Motor neuron (in vitro differentiated cells): ENCODE measurements around the gene AFF1. TPM values are rescaled to one million over a fixed set of nuclear protein-coding genes. Genes with fewer than 3 reads are reported as not detected.

Source experiments
- ATAC-seq, 8 experiments: fragments of 200-7000 bp; cut with Tn5 transposase; replicated peaks in 6 of 8; 2 replicates each; pipeline ENCODE4 v1.8.0; 2021; ENCODE audit warnings: mild to moderate bottlenecking in 8 of 8, moderate library complexity in 8 of 8
- H3K27ac ChIP-seq, 2 donors: fragments of 250-450 bp; sonication (Bioruptor Pico); 2 replicates each; pipeline ENCODE4 v1.9.0; 2021; ENCODE audit warnings: antibody characterized with exemption in 2 of 2, mild to moderate bottlenecking in 2 of 2, moderate library complexity in 1 of 2
- H3K4me1 ChIP-seq, 2 donors: fragments of 250-450 bp; sonication (Bioruptor Pico); replicated peaks in 1 of 2; 2 replicates each; pipeline ENCODE4 v1.6.1; 2021; ENCODE audit warnings: antibody characterized with exemption in 2 of 2, mild to moderate bottlenecking in 2 of 2, moderate library complexity in 1 of 2
- H3K4me3 ChIP-seq, 5 donors: fragments of 250-450 bp; sonication (Bioruptor Pico); 2 replicates each; pipeline ENCODE4 v1.9.0; 2021; ENCODE audit warnings: antibody characterized with exemption in 5 of 5, mild to moderate bottlenecking in 5 of 5, moderate library complexity in 4 of 5
- WGBS, 10 experiments: fragments of 450-650 bp; shearing (Covaris generic); methylation state at CpG; one replicate each; pipeline ENCODE4 v1.0.0; 2022; 5-methylcytosine and 5-hydroxymethylcytosine counted together
- in situ Hi-C, 9 experiments: fragments of 400-800 bp; cut with MboI; loops; one replicate each; pipeline ENCODE4 v1.15.0; 2021; ENCODE audit warnings: low sequenced_read_pairs in 9 of 9, low pct_unique_long_range_greater_than_20kb in 2 of 9; ENCODE audit not compliant: unreplicated experiment in 9 of 9
- total RNA-seq, 8 experiments: library from RNA; unstranded; fragments of 300-600 nt; gene quantifications; 2 replicates each; pipeline versions ENCODE4 v1.2.3 to v1.2.4, GENCODE V29; 2022

The AFF1 gene
- total RNA-seq, 8 experiments from 2014 or later = 7.7 to 47.0 (median 15.8) TPM

GRCh38 chr4:86963697-86964096 lies 28.9 kb downstream of the AFF1 start:
- Histone ChIP-seq H3K27ac (no peak overlapping the region), H3K4me3 (no peak overlapping the region), H3K4me1 (peaks cover 29 to 41% of the 10 kb centered on the region in 2 donors)
- 13 to 100% (median 96%) methylated on average over 1 to 2 of the region's 2 CpGs; no CpG with 5 or more reads in 2 of the 10 experiments for WGBS, 10 experiments
- in situ Hi-C loops = no loop called here
- ATAC-seq = no peak

DNA sequence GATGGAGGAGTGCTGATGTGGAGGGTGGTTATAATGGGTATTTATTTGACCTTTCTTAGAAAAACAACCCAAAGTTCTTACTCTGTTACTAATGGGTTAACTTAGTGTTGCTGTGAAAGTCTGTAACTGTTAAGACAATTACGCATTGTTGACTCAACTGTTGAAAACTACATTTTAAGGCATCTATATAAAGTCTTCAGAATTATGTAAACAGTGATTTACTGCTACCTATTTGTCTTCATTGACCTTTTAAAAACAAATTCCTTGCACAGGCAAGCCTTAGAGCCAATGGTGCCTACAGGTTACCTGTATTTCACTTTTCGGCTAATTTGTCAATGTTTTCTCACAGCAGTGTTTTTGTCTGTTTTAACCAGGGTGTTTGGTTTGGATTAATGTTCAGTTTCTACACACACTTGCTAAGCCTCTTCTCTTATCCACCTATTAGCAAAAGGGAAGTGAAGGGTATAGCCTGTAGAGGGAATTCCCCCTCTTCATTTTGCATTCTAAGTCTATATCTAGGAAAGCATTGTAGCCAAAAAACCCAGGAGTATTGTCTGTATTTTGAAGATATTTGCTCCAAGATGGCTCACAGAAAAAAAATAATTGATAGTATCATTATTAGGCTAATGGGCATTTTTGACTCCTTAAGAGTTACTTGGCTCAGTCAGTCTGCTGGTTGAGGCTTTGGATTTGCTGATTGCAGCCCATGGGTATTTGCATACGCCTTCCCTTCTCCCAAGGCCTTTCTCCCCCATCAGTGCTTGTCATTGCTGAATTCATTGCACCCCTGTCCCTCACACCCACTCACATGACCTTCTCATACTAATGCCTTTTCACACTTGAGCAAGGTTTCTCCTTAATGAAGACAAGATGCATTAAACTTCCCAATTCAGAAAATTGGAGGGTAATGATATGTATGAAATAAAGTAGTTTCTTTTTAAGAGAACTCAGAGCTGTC lies 30.5 kb downstream of the AFF1 start:
- Histone ChIP-seq H3K27ac (no peak overlapping the region), H3K4me1 (peaks cover 22 to 34% of the 10 kb centered on the region in 2 donors), H3K4me3 (no peak overlapping the region)
- peak in 2 of 8 experiments; percentile 35 to 38 for ATAC-seq
- in situ Hi-C loops = no loop called here
- WGBS, 10 experiments = 80 to 100% (median 95%) methylated on average over 1 to 3 of the region's 3 CpGs; no CpG with 5 or more reads in 1 of the 10 experiments

GRCh38 chr4:86967073-86967472 lies 32.3 kb downstream of the AFF1 start:
- in situ Hi-C loops = no loop called here
- 88 to 100% (median 100%) methylated on average over 1 to 2 of the region's 2 CpGs; no CpG with 5 or more reads in 2 of the 10 experiments for WGBS, 10 experiments
- no peak for ATAC-seq

GRCh38 chr4:86967798-86968197 lies 33.0 kb downstream of the AFF1 start:
- Histone ChIP-seq H3K4me1 (peaks cover 11 to 13% of the 10 kb centered on the region in 2 donors), H3K4me3 (no peak overlapping the region), H3K27ac (no peak overlapping the region)
- no peak for ATAC-seq
- in situ Hi-C loops = no loop called here
- 70 to 100% (median 100%) methylated on average over 1 to 2 of the region's 2 CpGs; no CpG with 5 or more reads in 1 of the 10 experiments for WGBS, 10 experiments

More at GRCh38 chr4:86967073-86967472, 32.3 kb downstream of the AFF1 start:
- Histone ChIP-seq H3K4me3 (no peak overlapping the region), H3K27ac (no peak overlapping the region), H3K4me1 (peaks cover 14 to 16% of the 10 kb centered on the region in 2 donors)

GRCh38 chr4:86968547-86968946 lies 33.7 kb downstream of the AFF1 start:
- Histone ChIP-seq H3K4me3 (no peak overlapping the region), H3K4me1 (peaks cover 11 to 17% of the 10 kb centered on the region in 2 donors), H3K27ac (no peak overlapping the region)
- 33 to 73% (median 56%) methylated on average over 1 to 2 of the region's 2 CpGs; no CpG with 5 or more reads in 7 of the 10 experiments for WGBS, 10 experiments
- ATAC-seq = no peak
- in situ Hi-C loops = no loop called here

- WGBS, 10 experiments = 51 to 100% (median 91%) methylated on average over 2 to 8 of the region's 8 CpGs
- H3K27ac ChIP-seq = no peak overlapping the region
- H3K4me1 ChIP-seq = peaks cover 8 to 12% of the 10 kb centered on the region in 2 donors
- in situ Hi-C loops = no loop called here
- ATAC-seq = peak in 1 of 8 experiments; percentile 28
- no peak overlapping the region for H3K4me3 ChIP-seq
Observed at GRCh38 chr4:86970447-86971354, 35.9 kb downstream of the AFF1 start.

DNA sequence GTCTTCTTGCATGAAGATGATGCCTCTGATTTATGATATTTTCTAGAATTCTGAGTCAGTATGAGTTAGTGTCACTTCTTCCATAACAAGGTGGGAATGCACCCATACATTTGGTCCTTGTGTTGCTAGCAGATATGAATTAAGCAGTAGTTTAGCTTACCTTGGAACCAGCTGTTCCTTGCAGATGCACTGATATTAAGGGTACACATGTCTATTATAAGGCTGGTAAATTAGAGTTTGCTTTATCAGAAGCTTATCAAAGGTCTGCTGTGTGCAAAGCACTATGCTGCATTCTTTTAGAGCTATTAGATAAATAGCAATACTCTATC lies 36.5 kb downstream of the AFF1 start:
- no peak for ATAC-seq
- no peak overlapping the region for H3K27ac ChIP-seq
- H3K4me3 ChIP-seq = no peak overlapping the region
- peaks cover 6 to 8% of the 10 kb centered on the region in 2 donors for H3K4me1 ChIP-seq
- in situ Hi-C loops = no loop called here

DNA sequence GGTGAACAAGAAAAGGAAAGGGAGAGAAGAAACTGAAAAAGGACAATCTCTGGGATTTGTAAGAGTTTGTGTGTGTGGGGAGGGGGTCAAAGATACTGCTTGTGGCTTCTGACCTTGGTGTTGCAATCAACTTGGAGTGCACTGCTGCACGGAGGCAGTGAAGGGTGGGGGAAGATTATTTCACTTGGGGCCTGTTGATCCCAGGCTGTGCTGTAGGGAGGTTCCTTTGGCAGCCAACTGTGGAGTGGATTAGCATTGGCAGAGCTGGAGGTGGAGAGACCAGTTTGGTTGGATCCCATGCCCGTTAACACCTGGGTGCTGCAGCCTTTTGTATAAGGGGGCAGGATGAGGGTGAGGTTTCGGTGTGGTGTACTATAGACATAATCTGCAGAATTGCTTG lies 38.2 kb downstream of the AFF1 start:
- Histone ChIP-seq H3K4me1 (peaks cover 6 to 8% of the 10 kb centered on the region in 2 donors), H3K27ac (no peak overlapping the region), H3K4me3 (no peak overlapping the region)
- 29 to 100% (median 92%) methylated on average over 1 to 3 of the region's 3 CpGs; no CpG with 5 or more reads in 4 of the 10 experiments for WGBS, 10 experiments
- in situ Hi-C loops = no loop called here
- peak in 3 of 8 experiments; percentile 62 to 87 (median 66) for ATAC-seq

DNA sequence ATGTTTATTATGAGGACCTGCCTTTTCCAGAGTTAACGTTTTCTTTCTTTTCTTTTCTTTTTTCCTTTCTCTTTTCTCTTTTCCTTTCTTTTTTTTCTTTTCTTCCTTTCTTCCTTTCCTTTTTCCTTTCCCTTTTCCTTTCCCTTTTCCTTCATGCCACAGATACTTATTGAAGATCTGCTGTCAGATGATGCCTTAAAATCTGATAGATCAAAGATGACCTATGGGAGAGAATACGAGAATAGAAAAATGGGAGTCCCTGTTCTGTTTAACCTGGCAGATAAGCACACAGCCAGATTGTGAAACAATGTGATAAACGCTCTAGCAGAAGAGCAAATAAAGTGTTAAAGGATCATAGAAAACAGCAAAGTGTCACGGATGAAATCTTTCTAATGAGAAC lies 38.9 kb downstream of the AFF1 start:
- 64 to 98% (median 87%) methylated on average over 3 to 4 of the region's 4 CpGs for WGBS, 10 experiments
- Histone ChIP-seq H3K4me1 (peaks cover 1 to 8% of the 10 kb centered on the region in 2 donors), H3K4me3 (no peak overlapping the region), H3K27ac (no peak overlapping the region)
- no peak for ATAC-seq
- in situ Hi-C loops = no loop called here

- Histone ChIP-seq H3K27ac (no peak overlapping the region), H3K4me1 (peaks cover 0 to 8% of the 10 kb centered on the region in 2 donors), H3K4me3 (no peak overlapping the region)
- WGBS, 10 experiments = 18 to 92% (median 79%) methylated on average over 1 to 8 of the region's 8 CpGs
- ATAC-seq = no peak
- in situ Hi-C loops = no loop called here
Observed at GRCh38 chr4:86974551-86974994, 39.8 kb downstream of the AFF1 start.

GRCh38 chr4:86975927-86976326 lies 41.1 kb downstream of the AFF1 start:
- Histone ChIP-seq H3K27ac (no peak overlapping the region), H3K4me1 (peaks cover 0 to 6% of the 10 kb centered on the region in 2 donors), H3K4me3 (no peak overlapping the region)
- ATAC-seq = no peak
- 65 to 100% (median 90%) methylated on average over 1 to 2 of the region's 2 CpGs; no CpG with 5 or more reads in 1 of the 10 experiments for WGBS, 10 experiments
- in situ Hi-C loops = no loop called here

DNA sequence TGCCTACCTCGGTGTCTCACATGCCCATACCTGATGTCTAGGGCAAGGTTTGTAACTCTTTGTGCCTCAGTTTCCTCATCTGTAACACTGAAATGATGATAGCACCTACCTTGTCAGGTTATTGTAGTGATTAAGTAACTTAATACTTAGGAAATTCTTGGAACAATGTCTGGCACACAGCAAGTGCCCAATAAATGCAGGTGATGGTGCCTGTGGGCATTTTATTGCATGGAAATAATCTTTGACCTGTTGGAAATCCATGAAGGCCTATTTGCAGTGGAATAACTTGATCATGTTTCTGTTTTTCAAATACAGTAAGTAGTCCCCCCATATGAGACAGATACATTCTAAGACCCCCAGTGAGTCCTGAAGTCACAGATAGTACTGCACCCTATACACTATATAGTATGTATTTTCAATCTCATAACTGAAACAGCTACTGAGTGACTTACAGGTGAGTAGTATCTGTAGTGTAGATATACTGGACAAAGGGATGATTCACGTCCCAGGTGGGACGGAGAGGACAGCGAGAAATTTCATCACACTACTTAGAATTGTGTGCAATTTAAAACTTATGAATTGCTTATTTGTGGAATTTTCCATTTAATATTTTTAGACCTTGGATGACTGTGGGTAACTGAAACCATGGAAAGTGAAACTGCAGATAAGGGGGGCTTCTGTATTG lies 42.1 kb downstream of the AFF1 start:
- Histone ChIP-seq H3K4me3 (no peak overlapping the region), H3K4me1 (peaks cover 0 to 6% of the 10 kb centered on the region in 2 donors), H3K27ac (no peak overlapping the region)
- in situ Hi-C loops = no loop called here
- ATAC-seq = no peak
- WGBS, 10 experiments = 72 to 100% (median 96%) methylated on average over 1 to 4 of the region's 4 CpGs; no CpG with 5 or more reads in 1 of the 10 experiments
